ENCODE results near the gene TAL2.
"Not testable (repeated sequence)": the region's sequence is repeated elsewhere in the genome, so short reads cannot be mapped to it uniquely, and the experiment has no call there.

TAL2 gene

DNA sequence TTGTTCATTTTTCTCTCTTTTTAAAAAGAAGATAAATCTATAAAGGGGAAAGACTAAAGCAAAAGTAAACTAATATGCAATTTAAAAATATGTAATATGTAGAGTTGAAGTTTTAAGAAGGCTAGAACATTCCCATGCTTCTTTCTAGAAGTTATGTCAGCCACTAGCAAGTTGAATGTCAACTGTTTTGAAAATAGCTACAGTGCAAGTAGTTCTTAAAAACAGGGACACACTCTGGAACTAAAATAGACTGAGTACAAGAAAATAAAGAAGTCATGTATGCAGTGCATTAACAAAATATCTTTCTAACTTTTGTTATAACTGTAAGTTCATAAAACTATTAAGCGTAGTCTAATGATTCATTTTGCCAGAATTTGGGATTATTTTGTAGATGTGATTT, 40.0 kb downstream of the TAL2 start:
- H3K27ac ChIP-seq, result no peak overlapping the region
- no peak for DNase-seq (ENCODE audit: low read depth, low spot score)

- H3K27ac ChIP-seq; DNase-seq (ENCODE audit: low read depth, low spot score): not testable (repeated sequence)
Measured at GRCh38 chr9:105703638-105704037, 41.4 kb downstream of the TAL2 start.

GRCh38 chr9:105706156-105706555, 43.9 kb downstream of the TAL2 start:
- DNase-seq (ENCODE audit: low read depth, low spot score), result no peak
- H3K27ac ChIP-seq, result no peak overlapping the region

- no peak for DNase-seq (ENCODE audit: low read depth, low spot score)
- no peak overlapping the region for H3K27ac ChIP-seq
Measured at GRCh38 chr9:105708405-105708804, 46.1 kb downstream of the TAL2 start.

DNA sequence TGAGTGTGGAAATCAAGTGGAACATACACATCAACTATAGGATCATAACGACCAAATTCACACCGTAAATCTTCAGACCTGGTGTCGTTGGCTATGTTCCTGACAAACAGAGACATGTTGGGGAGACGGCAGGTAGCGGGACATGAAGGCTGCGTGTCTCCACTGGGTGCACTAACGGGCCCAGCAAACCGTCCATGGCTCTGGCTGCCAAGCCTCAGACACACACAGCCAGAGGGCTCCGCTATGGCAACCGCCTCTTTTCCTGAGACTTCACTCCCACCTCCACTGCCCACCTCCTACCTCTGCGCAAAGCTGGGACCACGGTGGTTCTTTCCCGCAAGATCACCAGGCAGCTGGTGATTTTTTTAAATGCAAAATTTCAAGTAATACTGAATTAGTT, 48.4 kb downstream of the TAL2 start:
- H3K27ac ChIP-seq, result no peak overlapping the region

DNA sequence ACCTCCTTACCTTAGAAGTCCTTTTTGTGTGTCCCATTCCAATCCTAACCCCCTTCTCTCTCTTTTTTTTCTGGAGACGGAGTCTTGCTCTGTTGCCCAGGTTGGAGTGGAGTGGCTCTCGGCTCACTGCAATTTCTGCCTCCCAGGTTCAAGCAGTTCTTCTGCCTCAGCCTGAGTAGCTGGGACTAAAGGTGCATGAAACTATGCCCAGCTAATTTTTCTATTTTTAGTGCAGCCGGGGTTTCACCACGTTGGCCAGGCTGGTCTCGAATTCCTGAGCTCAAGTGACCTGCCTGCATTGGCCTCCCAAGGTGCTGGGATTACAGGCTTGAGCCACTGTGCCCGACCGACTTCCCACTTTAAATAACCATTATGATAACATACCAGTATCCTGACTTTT, 49.6 kb downstream of the TAL2 start:
- H3K27ac ChIP-seq, result no peak overlapping the region
- no peak for DNase-seq (ENCODE audit: low read depth, low spot score)

More for the DNA sequence above, 48.4 kb downstream of the TAL2 start:
- no peak for DNase-seq (ENCODE audit: low read depth, low spot score)

DNA sequence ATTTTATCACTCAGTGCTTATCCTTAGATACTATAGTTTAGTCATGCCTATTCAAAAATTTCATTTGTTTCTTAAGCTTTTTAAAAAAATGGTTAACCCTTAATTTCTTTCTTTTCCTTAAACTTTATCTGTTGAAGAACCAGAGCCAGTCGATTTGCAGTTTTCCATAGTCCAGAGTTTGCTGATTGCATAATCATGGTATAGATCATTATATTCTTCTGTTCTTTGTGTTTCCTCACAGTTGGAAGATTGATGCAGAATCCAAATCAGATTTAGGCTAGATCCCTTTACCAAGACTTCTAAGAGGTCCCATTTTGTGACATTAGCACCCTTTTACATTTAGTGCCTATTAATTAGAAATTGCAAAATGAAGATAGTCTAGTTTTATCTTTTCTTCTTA, 50.0 kb downstream of the TAL2 start:
- no peak overlapping the region for H3K27ac ChIP-seq
- no peak for DNase-seq (ENCODE audit: low read depth, low spot score)
